PC-9 (cell line): ENCODE data around the gene ZNF207.

Experiments
- EZH2 ChIP-seq: fragments of 200-600 bp; sonication (generic); IDR thresholded peaks from 2 replicates; pipeline ENCODE4 v1.8.0; 2017; ENCODE audit warnings: antibody characterized with exemption, low read depth
- TF ChIP-seq, protein P1 (sequence below): fragments of 200-600 bp; sonication (generic); conservative IDR thresholded peaks from 2 replicates; pipeline ENCODE4 v1.6.1; 2017; ENCODE audit warnings: mixed run types, antibody characterized with exemption, mild to moderate bottlenecking, moderate library complexity

DNA sequence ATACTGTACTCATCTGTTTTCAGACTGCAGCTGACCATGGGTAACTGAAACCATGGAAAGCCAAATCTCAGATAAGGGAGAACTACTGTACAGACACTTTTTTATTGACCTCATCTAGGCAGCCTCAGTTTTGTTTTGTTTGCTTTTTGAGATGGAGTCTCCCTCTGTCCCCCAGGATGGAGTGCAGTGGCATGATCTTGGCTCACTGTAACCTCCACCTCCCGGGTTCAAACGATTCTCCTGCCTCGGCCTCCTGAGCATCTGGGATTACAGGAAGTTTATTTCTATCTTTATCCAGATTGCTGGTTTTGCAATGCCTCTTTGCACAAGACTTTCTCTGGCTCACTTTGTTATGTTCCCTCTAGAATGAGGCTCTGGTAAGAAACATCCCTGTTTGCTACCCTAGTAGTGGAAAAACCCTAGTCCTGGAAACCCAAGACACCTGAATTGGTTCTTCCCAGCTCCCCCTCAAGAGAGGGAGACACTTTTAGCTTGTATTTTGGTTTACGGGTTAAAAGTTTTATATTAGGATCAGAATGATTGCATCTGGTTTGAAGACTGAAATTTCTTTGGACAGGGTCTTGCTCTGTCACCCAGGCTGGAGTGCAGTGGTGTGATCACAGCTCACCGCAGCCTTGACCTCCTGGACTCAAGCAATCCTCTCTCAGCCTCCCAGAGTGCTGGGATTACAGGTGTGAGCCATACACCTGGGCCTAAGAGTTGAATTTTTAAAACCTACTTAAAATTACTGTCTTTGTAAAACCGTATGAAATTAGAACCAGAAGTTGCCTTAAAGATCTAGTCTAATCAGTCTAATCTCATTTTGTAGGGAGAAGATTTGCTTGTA is 38.9 kb downstream of the ZNF207 start:
- TF ChIP-seq, protein P1, sequence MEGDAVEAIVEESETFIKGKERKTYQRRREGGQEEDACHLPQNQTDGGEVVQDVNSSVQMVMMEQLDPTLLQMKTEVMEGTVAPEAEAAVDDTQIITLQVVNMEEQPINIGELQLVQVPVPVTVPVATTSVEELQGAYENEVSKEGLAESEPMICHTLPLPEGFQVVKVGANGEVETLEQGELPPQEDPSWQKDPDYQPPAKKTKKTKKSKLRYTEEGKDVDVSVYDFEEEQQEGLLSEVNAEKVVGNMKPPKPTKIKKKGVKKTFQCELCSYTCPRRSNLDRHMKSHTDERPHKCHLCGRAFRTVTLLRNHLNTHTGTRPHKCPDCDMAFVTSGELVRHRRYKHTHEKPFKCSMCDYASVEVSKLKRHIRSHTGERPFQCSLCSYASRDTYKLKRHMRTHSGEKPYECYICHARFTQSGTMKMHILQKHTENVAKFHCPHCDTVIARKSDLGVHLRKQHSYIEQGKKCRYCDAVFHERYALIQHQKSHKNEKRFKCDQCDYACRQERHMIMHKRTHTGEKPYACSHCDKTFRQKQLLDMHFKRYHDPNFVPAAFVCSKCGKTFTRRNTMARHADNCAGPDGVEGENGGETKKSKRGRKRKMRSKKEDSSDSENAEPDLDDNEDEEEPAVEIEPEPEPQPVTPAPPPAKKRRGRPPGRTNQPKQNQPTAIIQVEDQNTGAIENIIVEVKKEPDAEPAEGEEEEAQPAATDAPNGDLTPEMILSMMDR, result no peak
- TF ChIP-seq EZH2, result no peak
